Adrenal gland (tissue), 12 donors: Measurements from ENCODE around the gene STARD13. TPM values are rescaled to one million over a fixed set of nuclear protein-coding genes. Genes with fewer than 3 reads are reported as not detected.

Source experiments
- DNase-seq, 7 donors: peaks; one replicate each; pipeline ENCODE4 v3.0.0-alpha.2; 2019 to 2020
- H3K27ac ChIP-seq, 5 donors: fragments of 200-600 bp; sonication (generic) in 4 of 5; 1 replicate in 3 of 5; 2 replicates in 2 of 5; pipeline versions ENCODE4 v1.5.1 to v1.8.0; 2016 to 2020; ENCODE audit warnings: mild to moderate bottlenecking in 1 of 5
- H3K27me3 ChIP-seq: fragments of 200-600 bp; 2 replicates; pipeline ENCODE4 v1.8.0; 2021
- H3K36me3 ChIP-seq, 2 donors: fragments of 200-600 bp; replicated peaks in 1 of 2; 1 replicate in 1 of 2; 2 replicates in 1 of 2; pipeline versions ENCODE4 v1.5.1 to v1.8.0; 2018 to 2022
- H3K4me1 ChIP-seq, 2 donors: fragments of 200-600 bp; replicated peaks in 1 of 2; 1 replicate in 1 of 2; 2 replicates in 1 of 2; pipeline versions ENCODE4 v1.5.1 to v1.8.0; 2018 to 2021
- H3K4me3 ChIP-seq, 4 donors: fragments of 200-600 bp; sonication (generic) in 3 of 4; one replicate each; pipeline ENCODE4 v1.5.1; 2016 to 2018
- H3K9me3 ChIP-seq, 3 donors: fragments of 200-600 bp; sonication (generic) in 1 of 3; replicated peaks in 1 of 3; 1 replicate in 2 of 3; 2 replicates in 1 of 3; pipeline versions ENCODE4 v1.5.1 to v1.8.0; 2016 to 2021
- CTCF ChIP-seq, 6 experiments: fragments of 450-650 bp in 4 of 6; fragments of 200-600 bp in 2 of 6; sonication (generic) in 1 of 6; IDR thresholded peaks; 1 replicate in 5 of 6; 2 replicates in 1 of 6; pipeline versions ENCODE4 v1.5.1 to v1.8.0; 2016 to 2021; ENCODE audit warnings: antibody characterized with exemption in 6 of 6, mild to moderate bottlenecking in 2 of 6, moderate library complexity in 1 of 6
- POLR2A ChIP-seq, 2 donors: fragments of 450-650 bp; IDR thresholded peaks; one replicate each; pipeline ENCODE4 v1.6.1; 2017; ENCODE audit warnings: antibody characterized with exemption in 2 of 2, mild to moderate bottlenecking in 2 of 2, moderate library complexity in 1 of 2
- WGBS, 4 donors: extraction: QIAGEN DNeasy Blood & Tissue Kit in 2 of 4; methylation state at CpG; one replicate each; pipeline versions ENCODE4 v1.1.5 to v1.1.7; 2013 to 2017; 5-methylcytosine and 5-hydroxymethylcytosine counted together
- intact Hi-C, 2 donors: fragments of 100-400 bp; cut with DNase I; formaldehyde crosslinking; loops; one replicate each; pipeline versions ENCODE4 v1.14.1 to v1.15.0; 2022 to 2023
- polyA plus RNA-seq, 3 donors: library from polyadenylated mRNA; stranded (reverse); fragments of 200-250 nt in 2 of 3; fragments of 350-450 nt in 1 of 3; fragmentation: Illumina TruSeq in 1 of 3; extraction: RNeasy Lipid Tissue Mini Kit (QIAGEN cat#74804) in 1 of 3; gene quantifications; one replicate each; pipeline ENCODE4 v1.2.3, GENCODE V29; 2013 to 2014
- total RNA-seq, 9 donors: library from RNA; depleted of rRNA in 4 of 9; stranded (reverse); fragments of >200 nt in 4 of 9; fragments of 120-200 nt in 1 of 9; fragmentation: NEBNext Ultra II Directional in 1 of 9; extraction: Animal tissue kit (Norgen Biotek cat#: 25700) in 1 of 9; gene quantifications; one replicate each; pipeline versions ENCODE4 v1.1.0 to v1.2.4, GENCODE V29; 2013 to 2023
- donor health status: healthy with polysubstance abuse.
- donor health status: Bipolar disorder and iron deficiency.
- donor health status: DM: yes; HTN: yes; CAD: no.
- donor health status: DM: no; HTN: no; CAD: no.
- donor health status: DM: no; HTN: no; CAD: no.
- donor health status: DM: yes; HTN: yes; CAD: no.

The STARD13 gene
- total and polyA plus RNA-seq, 12 donors: 10.5 to 79.8 (median 33.6) TPM

- TF ChIP-seq CTCF (IDR thresholded peaks at IDR 0.05) (no peak), POLR2A (IDR thresholded peaks at IDR 0.05) (no peak)
- no peak overlapping the region for H3K4me3 ChIP-seq
- intact Hi-C loops: no loop called here
- H3K4me1 ChIP-seq: peaks cover 30 to 36% of the 10 kb centered on the region in 2 donors
- H3K9me3 ChIP-seq: no peaks in the 10 kb centered on the region
- WGBS, 4 donors: 55 to 75% (median 72%) methylated on average over 3 to 7 of the region's 7 CpGs
- peak overlapping the region in 1 of 5 donors; percentile 2 for H3K27ac ChIP-seq
- no peak for DNase-seq
- H3K27me3 ChIP-seq: no peaks in the 10 kb centered on the region
- peaks cover 0 to 47% of the 10 kb centered on the region in 2 donors for H3K36me3 ChIP-seq
These were observed 178.7 kb downstream of the STARD13 start for GRCh38 chr13:33106656-33107360.

GRCh38 chr13:33105387-33106005 lies 180.1 kb downstream of the STARD13 start:
- DNase-seq: peak in 1 of 7 donors; percentile 44
- peak overlapping the region in 2 of 5 donors; percentile 50 to 67 for H3K27ac ChIP-seq
- peaks cover 0 to 47% of the 10 kb centered on the region in 2 donors for H3K36me3 ChIP-seq

GRCh38 chr13:33103457-33103856 lies 182.1 kb downstream of the STARD13 start:
- TF ChIP-seq CTCF (IDR thresholded peaks at IDR 0.05) (no peak), POLR2A (IDR thresholded peaks at IDR 0.05) (no peak)
- H3K4me1 ChIP-seq: peaks cover 3 to 14% of the 10 kb centered on the region in 2 donors
- DNase-seq: no peak
- 86 to 100% (median 93%) methylated on average over 4 of the region's 4 CpGs for WGBS, 4 donors
- no peaks in the 10 kb centered on the region for H3K27me3 ChIP-seq
- H3K36me3 ChIP-seq: peaks cover 0 to 33% of the 10 kb centered on the region in 2 donors
- no peak overlapping the region for H3K27ac ChIP-seq
- H3K4me3 ChIP-seq: no peak overlapping the region
- intact Hi-C loops: no loop called here
- H3K9me3 ChIP-seq: no peaks in the 10 kb centered on the region

More at GRCh38 chr13:33105387-33106005, 180.1 kb downstream of the STARD13 start:
- no peak overlapping the region for H3K4me3 ChIP-seq
- intact Hi-C loops: no loop called here
- H3K4me1 ChIP-seq: peaks cover 23 to 24% of the 10 kb centered on the region in 2 donors
- TF ChIP-seq POLR2A (IDR thresholded peaks at IDR 0.05): no peak
- no peak for TF ChIP-seq CTCF (IDR thresholded peaks at IDR 0.05)
- WGBS, 4 donors: 60 to 67% (median 65%) methylated on average over 9 of the region's 9 CpGs
- H3K9me3 ChIP-seq: no peaks in the 10 kb centered on the region
- H3K27me3 ChIP-seq: no peaks in the 10 kb centered on the region

GRCh38 chr13:33101835-33102234 lies 183.7 kb downstream of the STARD13 start:
- Histone ChIP-seq H3K27me3 (no peaks in the 10 kb centered on the region), H3K9me3 (no peaks in the 10 kb centered on the region), H3K4me1 (peaks cover 0 to 6% of the 10 kb centered on the region in 2 donors), H3K27ac (no peak overlapping the region), H3K4me3 (no peak overlapping the region), H3K36me3 (peaks cover 0 to 23% of the 10 kb centered on the region in 2 donors)
- TF ChIP-seq CTCF (IDR thresholded peaks at IDR 0.05): no peak
- WGBS, 4 donors: 62 to 92% (median 85%) methylated on average over 2 of the region's 2 CpGs
- intact Hi-C loops: no loop called here
- DNase-seq: no peak
